HepG2 (cell line): ENCODE data around the gene LYST. TPM values are rescaled to one million over a fixed set of nuclear protein-coding genes. Genes with fewer than 3 reads are reported as not detected.
A peak's percentile ranks its signal among the peaks of the same experiment; 100 is the strongest.

Source experiments
- ATAC-seq: fragments of 200-7000 bp; cut with Tn5 transposase; 3 replicates; pipeline ENCODE4 v1.9.1; 2020; ENCODE audit warnings: mild to moderate bottlenecking, moderate library complexity
- BruUV-seq: library from RNA; stranded (reverse); fragments of 400-500 nt; replicated peaks from 2 replicates; lab custom pipeline; 2021; lab: Mats Ljungman, UMichigan
- CTCF ChIA-PET: fragments of 300-600 bp; formaldehyde crosslinking; extraction: SDS; loops from one replicate; lab custom pipeline; 2021; ENCODE audit warnings: low total read pairs, inconsistent platforms, low intra/inter-chr PET ratio; lab: Yijun Ruan, JAX
- POLR2A ChIA-PET: fragments of 350-600 bp; sonication (Branson Sonifier 250); formaldehyde crosslinking; loops from one replicate; lab custom pipeline; 2020; ENCODE audit warnings: antibody characterized with exemption, inconsistent platforms; lab: Yijun Ruan, JAX
- DNase-seq: peaks from one replicate; pipeline ENCODE4 v3.0.0-alpha.2; 2015; ENCODE audit warnings: low spot score
- FAIRE-seq: peaks from 3 replicates; lab custom pipeline; 2011; peaks lifted over from hg19 to GRCh38; lab: Jason Lieb, UNC
- H2AFZ ChIP-seq: one replicate; pipeline ENCODE4 v1.6.1; 2011; ENCODE audit warnings: low read length, inconsistent platforms
- H3K27ac ChIP-seq: fragments of 300-600 bp; 3 replicates; pipeline ENCODE4 v1.8.0; 2011; ENCODE audit warnings: mixed run types, mild to moderate bottlenecking, mixed read lengths, low read length, inconsistent platforms; ENCODE audit not compliant: insufficient read depth; ENCODE audit errors: extremely low read length
- H3K27me3 ChIP-seq, 2 experiments: fragments of 200-600 bp in 1 of 2; 2 replicates in 1 of 2; 3 replicates in 1 of 2; pipeline versions ENCODE4 v1.6.0 to v1.8.0; 2011; ENCODE audit warnings: low read length in 2 of 2, mild to moderate bottlenecking in 2 of 2, moderate library complexity in 2 of 2, inconsistent platforms in 1 of 2; ENCODE audit not compliant: insufficient read depth in 2 of 2, control insufficient read depth in 1 of 2
- H3K36me3 ChIP-seq, 2 experiments: fragments of 200-600 bp in 1 of 2; replicated peaks in 1 of 2; 2 replicates in 1 of 2; 3 replicates in 1 of 2; pipeline versions ENCODE4 v1.5.1 to v1.8.0; 2011; ENCODE audit warnings: low read length in 2 of 2, inconsistent platforms in 1 of 2; ENCODE audit not compliant: insufficient read depth in 2 of 2, control insufficient read depth in 1 of 2
- H3K4me1 ChIP-seq: 2 replicates; pipeline ENCODE4 v1.5.1; 2012; ENCODE audit warnings: low read length, inconsistent platforms; ENCODE audit not compliant: insufficient read depth
- H3K4me2 ChIP-seq: 2 replicates; pipeline ENCODE4 v1.6.0; 2011; ENCODE audit warnings: low read depth, low read length, inconsistent platforms
- H3K4me3 ChIP-seq, 3 experiments: fragments of 200-600 bp in 1 of 3; sonication (generic), shearing (Covaris generic) in 1 of 3; replicated peaks in 1 of 3; 2 replicates each; pipeline ENCODE4 v1.5.1; 2011 to 2016; ENCODE audit warnings: low read length in 3 of 3, inconsistent platforms in 2 of 3, low read depth in 2 of 3, mild to moderate bottlenecking in 2 of 3, control low read depth in 1 of 3, mixed read lengths in 1 of 3; ENCODE audit not compliant: insufficient read depth in 1 of 3
- H3K79me2 ChIP-seq: one replicate; pipeline ENCODE4 v1.6.1; 2011; ENCODE audit warnings: low read length, inconsistent platforms; ENCODE audit not compliant: insufficient read depth
- H3K9ac ChIP-seq: 2 replicates; pipeline ENCODE4 v1.6.0; 2011; ENCODE audit warnings: mild to moderate bottlenecking, low read depth, low read length, inconsistent platforms; ENCODE audit not compliant: insufficient read depth
- H3K9me3 ChIP-seq: 2 replicates; pipeline ENCODE4 v1.5.1; 2012; ENCODE audit warnings: mild to moderate bottlenecking, low read length
- H4K20me1 ChIP-seq: 2 replicates; pipeline ENCODE4 v1.6.0; 2011; ENCODE audit warnings: inconsistent platforms, mild to moderate bottlenecking, low read length, moderate library complexity; ENCODE audit not compliant: insufficient read depth
- ATM ChIP-seq: fragments of 450-650 bp; IDR thresholded peaks from 2 replicates; pipeline ENCODE4 v1.7.1; 2017; ENCODE audit warnings: mild to moderate bottlenecking, borderline replicate concordance
- CENPBD1 ChIP-seq: sonication (generic); formaldehyde crosslinking; IDR thresholded peaks from 2 replicates; pipeline ENCODE4 v1.8.0; 2022; ENCODE audit warnings: missing genetic modification reagents, low read depth, mild to moderate bottlenecking, borderline replicate concordance
- DNMT3B ChIP-seq: conservative IDR thresholded peaks from 2 replicates; pipeline ENCODE4 v1.6.1; 2016; ENCODE audit warnings: missing biosample characterization, control low read depth
- FOXP1 ChIP-seq, 2 experiments: fragments of 450-650 bp in 1 of 2; IDR thresholded peaks; 2 replicates each; pipeline ENCODE4 v1.6.1; 2017 to 2018; ENCODE audit warnings: antibody characterized with exemption in 1 of 2
- IRF2 ChIP-seq: IDR thresholded peaks from 2 replicates; pipeline ENCODE4 v1.6.1; 2018; ENCODE audit warnings: missing genetic modification reagents, missing compliant biosample characterization
- MED13 ChIP-seq: sonication (generic); formaldehyde crosslinking; IDR thresholded peaks from 2 replicates; pipeline ENCODE4 v1.5.0; 2020; ENCODE audit warnings: missing genetic modification reagents
- POGK ChIP-seq: sonication (generic); formaldehyde crosslinking; conservative IDR thresholded peaks from 2 replicates; pipeline ENCODE4 v1.8.0; 2022; ENCODE audit warnings: mild to moderate bottlenecking, moderate library complexity, missing genetic modification reagents
- SP5 ChIP-seq: IDR thresholded peaks from 2 replicates; pipeline ENCODE4 v1.6.1; 2016; ENCODE audit warnings: low read depth, borderline replicate concordance
- ZMAT3 ChIP-seq: sonication (generic); formaldehyde crosslinking; conservative IDR thresholded peaks from 2 replicates; pipeline ENCODE4 v1.7.0; 2021; ENCODE audit warnings: missing genetic modification reagents
- ZNF576 ChIP-seq: sonication (generic); formaldehyde crosslinking; IDR thresholded peaks from 2 replicates; pipeline ENCODE4 v1.4.0; 2020; ENCODE audit warnings: mild to moderate bottlenecking, missing genetic modification reagents
- ZNF704 ChIP-seq: sonication (generic); formaldehyde crosslinking; IDR thresholded peaks from 2 replicates; pipeline ENCODE4 v1.8.1; 2023; ENCODE audit warnings: mild to moderate bottlenecking, inconsistent platforms, moderate library complexity, missing genetic modification reagents, borderline replicate concordance
- ZSCAN30 ChIP-seq: sonication (generic); formaldehyde crosslinking; IDR thresholded peaks from 2 replicates; pipeline ENCODE4 v1.5.0; 2020; ENCODE audit warnings: mild to moderate bottlenecking, missing genetic modification reagents
- ZUFSP ChIP-seq: sonication (generic); formaldehyde crosslinking; IDR thresholded peaks from 2 replicates; pipeline ENCODE4 v1.9.0; 2021; ENCODE audit warnings: missing genetic modification reagents, mild to moderate bottlenecking, borderline replicate concordance
- WGBS: methylation state at CpG from one replicate; pipeline ENCODE4 v1.1.6; 2017; ENCODE audit warnings: low lambda C conversion rate; 5-methylcytosine and 5-hydroxymethylcytosine counted together
- in situ Hi-C: cut with HindIII; loops from 2 replicates; pipeline ENCODE4 v1.10.0; 2017; ENCODE audit warnings: low pct_unique_long_range_greater_than_20kb; ENCODE audit not compliant: extremely low pct_ligation_motif_present
- intact Hi-C: fragments of 100-400 bp; cut with micrococcal nuclease; formaldehyde crosslinking; loops from one replicate; pipeline ENCODE4 v1.10.0; 2022; ENCODE audit not compliant: unreplicated experiment
- polyA plus RNA-seq, 8 experiments: library from polyadenylated mRNA; depleted of rRNA in 3 of 8; stranded (reverse) in 7 of 8; unstranded in 1 of 8; fragments of >200 nt; fragmentation: Illumina TruSeq in 4 of 8; extraction: Trizol in 4 of 8; gene quantifications; 2 replicates each; pipeline versions ENCODE4 v1.2.1 to v1.2.3, GENCODE V29; 2011 to 2016; ENCODE audit warnings: low read depth in 4 of 8, missing spikeins in 1 of 8, mixed read lengths in 1 of 8; ENCODE audit not compliant: insufficient read depth in 1 of 8
- total RNA-seq, 5 experiments: library from RNA; depleted of rRNA; stranded (reverse); fragments of >200 nt; fragmentation: Illumina TruSeq; extraction: Trizol; gene quantifications; 2 replicates each; pipeline ENCODE4 v1.2.3, GENCODE V29; 2016; ENCODE audit warnings: low read depth in 1 of 5
- TF ChIP-seq, protein P1 (sequence below), 2 experiments: IDR thresholded peaks; 2 replicates each; pipeline ENCODE4 v1.6.1; 2011 to 2012; ENCODE audit warnings: low read length in 2 of 2, borderline replicate concordance in 1 of 2, low read depth in 1 of 2, mild to moderate bottlenecking in 1 of 2, moderate library complexity in 1 of 2

LYST gene
- total and polyA plus RNA-seq, 2 of the 13 experiments (the other 11 are each of a cell fraction or from before 2014, with no cell fraction given), result 0.91 to 2.5 TPM

DNA sequence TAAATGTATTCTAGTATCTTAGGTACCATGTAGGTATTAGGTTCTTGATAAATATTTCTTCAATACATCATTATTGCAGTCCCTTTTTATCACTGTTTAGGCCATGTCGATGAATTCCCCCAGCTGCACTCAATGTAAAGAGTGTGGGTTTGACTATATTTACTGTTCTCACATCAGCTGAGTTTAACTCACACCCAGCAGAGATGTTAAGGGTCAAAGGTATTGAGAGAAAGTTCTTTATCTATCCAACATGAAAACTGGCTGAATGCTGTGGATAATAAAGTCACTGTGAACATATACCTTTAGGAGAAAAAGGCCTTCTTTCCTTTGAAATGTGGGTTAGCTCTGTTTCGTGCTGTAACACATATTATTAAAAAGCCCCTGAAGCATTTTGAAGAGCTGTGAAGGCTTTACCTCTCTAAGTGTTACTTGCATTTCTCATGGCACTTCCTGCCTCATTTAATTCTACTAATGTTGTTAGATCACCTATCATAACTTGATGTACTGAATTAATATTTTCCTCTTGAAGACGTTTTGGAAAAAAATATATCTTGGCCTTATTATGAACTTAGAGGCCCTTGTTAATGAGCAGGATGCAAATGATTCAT, 19.1 kb upstream of the LYST start:
- Histone ChIP-seq H3K27ac (no peak overlapping the region), H3K4me3 (no peak overlapping the region), H3K36me3 (no peaks in the 10 kb centered on the region), H4K20me1 (no peaks in the 10 kb centered on the region), H3K79me2 (no peaks in the 10 kb centered on the region), H3K27me3 (no peaks in the 10 kb centered on the region; a peak in 1 of 5 replicates), H3K4me2 (no peak overlapping the region), H2AFZ (no peak overlapping the region), H3K4me1 (peaks cover 8% of the 10 kb centered on the region; the same call in 1 of the 2 replicates), H3K9ac (no peak overlapping the region), H3K9me3 (no peaks in the 10 kb centered on the region)
- intact Hi-C loops, result no loop called here
- 3% methylated on average over 3 of the region's 3 CpGs for WGBS
- ChIA-PET CTCF (no interaction called here), POLR2A (no interaction called here)
- no peak for FAIRE-seq
- 0 out of 3 replicates have a peak, but pooled peaks have one; percentile 37 for ATAC-seq
- BruUV-seq, result no TSS peak
- in situ Hi-C loops, result no loop called here
- no peak for DNase-seq
- TF ChIP-seq FOXP1 (IDR thresholded peaks at IDR 0.05), result no peak
- TF ChIP-seq FOXP1 (CRISPR knock-in tag; IDR thresholded peaks at IDR 0.05), result no peak
- no peak for TF ChIP-seq SP5 (CRISPR knock-in tag)
- TF ChIP-seq DNMT3B, result no peak
- TF ChIP-seq POGK (CRISPR knock-in tag), result no peak
- no peak for TF ChIP-seq MED13 (CRISPR knock-in tag)
- TF ChIP-seq, protein P1, sequence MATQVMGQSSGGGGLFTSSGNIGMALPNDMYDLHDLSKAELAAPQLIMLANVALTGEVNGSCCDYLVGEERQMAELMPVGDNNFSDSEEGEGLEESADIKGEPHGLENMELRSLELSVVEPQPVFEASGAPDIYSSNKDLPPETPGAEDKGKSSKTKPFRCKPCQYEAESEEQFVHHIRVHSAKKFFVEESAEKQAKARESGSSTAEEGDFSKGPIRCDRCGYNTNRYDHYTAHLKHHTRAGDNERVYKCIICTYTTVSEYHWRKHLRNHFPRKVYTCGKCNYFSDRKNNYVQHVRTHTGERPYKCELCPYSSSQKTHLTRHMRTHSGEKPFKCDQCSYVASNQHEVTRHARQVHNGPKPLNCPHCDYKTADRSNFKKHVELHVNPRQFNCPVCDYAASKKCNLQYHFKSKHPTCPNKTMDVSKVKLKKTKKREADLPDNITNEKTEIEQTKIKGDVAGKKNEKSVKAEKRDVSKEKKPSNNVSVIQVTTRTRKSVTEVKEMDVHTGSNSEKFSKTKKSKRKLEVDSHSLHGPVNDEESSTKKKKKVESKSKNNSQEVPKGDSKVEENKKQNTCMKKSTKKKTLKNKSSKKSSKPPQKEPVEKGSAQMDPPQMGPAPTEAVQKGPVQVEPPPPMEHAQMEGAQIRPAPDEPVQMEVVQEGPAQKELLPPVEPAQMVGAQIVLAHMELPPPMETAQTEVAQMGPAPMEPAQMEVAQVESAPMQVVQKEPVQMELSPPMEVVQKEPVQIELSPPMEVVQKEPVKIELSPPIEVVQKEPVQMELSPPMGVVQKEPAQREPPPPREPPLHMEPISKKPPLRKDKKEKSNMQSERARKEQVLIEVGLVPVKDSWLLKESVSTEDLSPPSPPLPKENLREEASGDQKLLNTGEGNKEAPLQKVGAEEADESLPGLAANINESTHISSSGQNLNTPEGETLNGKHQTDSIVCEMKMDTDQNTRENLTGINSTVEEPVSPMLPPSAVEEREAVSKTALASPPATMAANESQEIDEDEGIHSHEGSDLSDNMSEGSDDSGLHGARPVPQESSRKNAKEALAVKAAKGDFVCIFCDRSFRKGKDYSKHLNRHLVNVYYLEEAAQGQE (IDR thresholded peaks at IDR 0.05; ENCODE audit: borderline replicate concordance in 1 of 2, low read depth in 1 of 2, low read length in 2 of 2), result no peak
- TF ChIP-seq ZSCAN30, result no peak
- no peak for TF ChIP-seq IRF2 (CRISPR knock-in tag)
- no peak for TF ChIP-seq ZUFSP
- TF ChIP-seq ZNF576 (CRISPR knock-in tag), result no peak
- no peak for TF ChIP-seq CENPBD1
- no peak for TF ChIP-seq ZMAT3 (CRISPR knock-in tag)
- no peak for TF ChIP-seq ATM
- TF ChIP-seq ZNF704 (CRISPR knock-in tag), result no peak
